K562 (cell line): ENCODE measurements around the gene NEK2. TPM values are rescaled to one million over a fixed set of nuclear protein-coding genes. Genes with fewer than 3 reads are reported as not detected.

Experiments
- ATAC-seq: fragments of 200-7000 bp; cut with Tn5 transposase; 3 replicates; pipeline ENCODE4 v1.9.1; 2020; ENCODE audit warnings: moderate library complexity
- BruUV-seq: library from RNA; stranded (reverse); fragments of 400-500 nt; replicated peaks from 2 replicates; lab custom pipeline; 2021; lab: Mats Ljungman, UMichigan
- CTCF ChIA-PET: fragments of 300-600 bp; formaldehyde crosslinking; extraction: SDS; loops from one replicate; lab custom pipeline; 2021; ENCODE audit warnings: low intra/inter-chr PET ratio; lab: Yijun Ruan, JAX
- POLR2A ChIA-PET: fragments of 300-600, 350-650 bp; sonication (Branson Sonifier 250); formaldehyde crosslinking; extraction: SDS; loops from one replicate; lab custom pipeline; 2021; ENCODE audit warnings: antibody characterized with exemption, inconsistent platforms; lab: Yijun Ruan, JAX
- DNase-seq, 4 experiments: peaks; one replicate each; pipeline versions ENCODE4 v3.0.0 to v3.0.0-alpha.2; 2011 to 2018; ENCODE audit warnings: low spot score in 3 of 4, mixed read lengths in 3 of 4; ENCODE audit errors: extremely low read depth in 1 of 4
- FAIRE-seq: peaks from 2 replicates; lab custom pipeline; 2011; peaks lifted over from hg19 to GRCh38; lab: Jason Lieb, UNC
- H2AFZ ChIP-seq: 2 replicates; pipeline ENCODE4 v1.6.0; 2011; ENCODE audit warnings: low read depth, low read length, control low read depth, inconsistent platforms
- H3K27ac ChIP-seq: fragments of 200-600 bp; 3 replicates; pipeline ENCODE4 v1.8.0; 2011; ENCODE audit warnings: low read depth, mild to moderate bottlenecking, control low read depth, inconsistent platforms, low read length, moderate library complexity, mixed read lengths; ENCODE audit errors: extremely low read depth
- H3K27me3 ChIP-seq, 2 experiments: fragments of 300-600 bp in 1 of 2; 2 replicates in 1 of 2; 3 replicates in 1 of 2; pipeline versions ENCODE4 v1.6.0 to v1.8.0; 2011; ENCODE audit warnings: inconsistent platforms in 2 of 2, low read length in 2 of 2, mild to moderate bottlenecking in 1 of 2, mixed read lengths in 1 of 2, moderate library complexity in 1 of 2; ENCODE audit not compliant: control insufficient read depth in 2 of 2, insufficient read depth in 2 of 2
- H3K36me3 ChIP-seq: fragments of 300-600 bp; 3 replicates; pipeline ENCODE4 v1.8.0; 2011; ENCODE audit warnings: mild to moderate bottlenecking, low read length, inconsistent platforms; ENCODE audit not compliant: control insufficient read depth, insufficient read depth
- H3K4me1 ChIP-seq, 2 experiments: fragments of 200-600 bp in 1 of 2; replicated peaks in 1 of 2; 2 replicates in 1 of 2; 3 replicates in 1 of 2; pipeline versions ENCODE4 v1.5.1 to v1.8.0; 2011; ENCODE audit warnings: inconsistent platforms in 2 of 2, low read length in 2 of 2, mild to moderate bottlenecking in 1 of 2, mixed read lengths in 1 of 2, moderate library complexity in 1 of 2; ENCODE audit not compliant: control insufficient read depth in 2 of 2, insufficient read depth in 2 of 2
- H3K4me2 ChIP-seq: 2 replicates; pipeline ENCODE4 v1.6.1; 2011; ENCODE audit warnings: low read length, control low read depth, inconsistent platforms, mixed read lengths; ENCODE audit not compliant: insufficient read depth
- H3K4me3 ChIP-seq: fragments of 200-600 bp; sonication (generic), shearing (Covaris generic); 2 replicates; pipeline ENCODE4 v1.5.1; 2016; ENCODE audit warnings: control low read depth, inconsistent platforms
- H3K79me2 ChIP-seq: fragments of 200-600 bp; 3 replicates; pipeline ENCODE4 v1.8.0; 2011; ENCODE audit warnings: low read length, inconsistent platforms; ENCODE audit not compliant: control insufficient read depth, insufficient read depth
- H3K9ac ChIP-seq, 2 experiments: 2 replicates each; pipeline versions ENCODE4 v1.6.0 to v1.6.1; 2011; ENCODE audit warnings: low read depth in 2 of 2, low read length in 2 of 2, control low read depth in 1 of 2, inconsistent platforms in 1 of 2, mild to moderate bottlenecking in 1 of 2, mixed read lengths in 1 of 2; ENCODE audit not compliant: insufficient read depth in 1 of 2
- H3K9me1 ChIP-seq: one replicate; pipeline ENCODE4 v1.6.0; 2011; ENCODE audit warnings: inconsistent platforms, mild to moderate bottlenecking, low read length, moderate library complexity; ENCODE audit not compliant: control insufficient read depth, insufficient read depth
- H3K9me3 ChIP-seq: replicated peaks from 2 replicates; pipeline ENCODE4 v1.5.1; 2011; ENCODE audit warnings: low read depth, low read length, inconsistent platforms; ENCODE audit not compliant: control insufficient read depth, insufficient read depth
- H4K20me1 ChIP-seq: replicated peaks from 2 replicates; pipeline ENCODE4 v1.6.1; 2011; ENCODE audit warnings: low read length, inconsistent platforms, mixed read lengths; ENCODE audit not compliant: control insufficient read depth, insufficient read depth
- CBX2 ChIP-seq: fragments of 200-600 bp; sonication (generic); IDR thresholded peaks from one replicate; pipeline ENCODE4 v1.6.1; 2012; ENCODE audit warnings: mild to moderate bottlenecking, low read length, inconsistent platforms; ENCODE audit not compliant: insufficient read depth, poor library complexity, severe bottlenecking
- E2F5 ChIP-seq: sonication (generic); formaldehyde crosslinking; IDR thresholded peaks from 2 replicates; pipeline ENCODE4 v1.8.0; 2022; ENCODE audit warnings: mild to moderate bottlenecking, missing genetic modification reagents
- ELF1 ChIP-seq: fragments of 200-800 bp; sonication (Bioruptor generic); IDR thresholded peaks from 2 replicates; pipeline ENCODE4 v1.6.1; 2016; ENCODE audit warnings: missing genetic modification characterization, missing compliant biosample characterization
- FOXA3 ChIP-seq, 2 experiments: fragments of 450-650 bp in 1 of 2; sonication (generic) in 1 of 2; formaldehyde crosslinking; IDR thresholded peaks in 1 of 2; conservative IDR thresholded peaks in 1 of 2; 2 replicates each; pipeline versions ENCODE4 v1.4.0 to v1.8.0; 2020 to 2022; ENCODE audit warnings: mild to moderate bottlenecking in 2 of 2, missing genetic modification reagents in 1 of 2
- FOXK2 ChIP-seq, 2 experiments: fragments of 450-650 bp; IDR thresholded peaks in 1 of 2; conservative IDR thresholded peaks in 1 of 2; 2 replicates each; pipeline ENCODE4 v1.6.1; 2016; ENCODE audit warnings: low read depth in 2 of 2, mild to moderate bottlenecking in 1 of 2
- GTF2E2 ChIP-seq: fragments of 200-800 bp; sonication (Bioruptor generic); IDR thresholded peaks from 2 replicates; pipeline ENCODE4 v1.6.1; 2016; ENCODE audit warnings: missing genetic modification characterization, missing compliant biosample characterization
- NCOA4 ChIP-seq: fragments of 450-650 bp; IDR thresholded peaks from 2 replicates; pipeline ENCODE4 v1.6.1; 2018; ENCODE audit warnings: mild to moderate bottlenecking; ENCODE audit not compliant: partially characterized antibody
- NFYB ChIP-seq: IDR thresholded peaks from 2 replicates; pipeline ENCODE4 v1.6.1; 2011; ENCODE audit warnings: mild to moderate bottlenecking, moderate library complexity; ENCODE audit not compliant: insufficient read length; ENCODE audit errors: extremely low read depth
- POLR2A ChIP-seq: fragments of 450-650 bp; conservative IDR thresholded peaks from 2 replicates; pipeline ENCODE4 v1.6.1; 2016
- RBM17 ChIP-seq: fragments of 200-400 bp; formaldehyde crosslinking; IDR thresholded peaks from 2 replicates; pipeline ENCODE4 v1.6.1; 2017; ENCODE audit warnings: low read depth, mild to moderate bottlenecking, low read length, borderline replicate concordance
- RBM39 ChIP-seq: fragments of 200-400 bp; formaldehyde crosslinking; optimal IDR thresholded peaks from 2 replicates; pipeline ENCODE3; 2018; ENCODE audit warnings: low read depth, low read length
- TBP ChIP-seq: optimal IDR thresholded peaks from 2 replicates; pipeline ENCODE3; 2011; ENCODE audit warnings: low read depth, low read length, improper control_type of control experiment
- USF2 ChIP-seq: sonication (generic); formaldehyde crosslinking; IDR thresholded peaks from 2 replicates; pipeline ENCODE4 v1.5.0; 2020; ENCODE audit warnings: missing genetic modification reagents
- ZBTB17 ChIP-seq: fragments of 450-650 bp; formaldehyde crosslinking; IDR thresholded peaks from 2 replicates; pipeline ENCODE4 v1.4.0; 2020; ENCODE audit warnings: mild to moderate bottlenecking
- ZFX ChIP-seq: sonication (generic); formaldehyde crosslinking; IDR thresholded peaks from 2 replicates; pipeline ENCODE4 v1.8.0; 2022; ENCODE audit warnings: mild to moderate bottlenecking, missing genetic modification reagents, moderate library complexity
- ZNF23 ChIP-seq: fragments of 250-450 bp; sonication (Bioruptor Pico); IDR thresholded peaks from 2 replicates; pipeline ENCODE4 v1.4.0; 2020; ENCODE audit warnings: mild to moderate bottlenecking
- ZNF766 ChIP-seq: fragments of 200-800 bp; sonication (Bioruptor generic); conservative IDR thresholded peaks from 2 replicates; pipeline ENCODE4 v1.6.1; 2016; ENCODE audit warnings: missing genetic modification characterization, missing compliant biosample characterization
- ZNF778 ChIP-seq: fragments of 450-650 bp; formaldehyde crosslinking; IDR thresholded peaks from 2 replicates; pipeline ENCODE4 v1.4.0; 2020; ENCODE audit warnings: mild to moderate bottlenecking, moderate library complexity
- WGBS: fragments of 100-300 bp; shearing (Covaris generic); methylation state at CpG from one replicate; pipeline ENCODE4 v1.1.6; 2016; ENCODE audit warnings: low coverage, mixed read lengths; ENCODE audit not compliant: insufficient coverage; ENCODE audit errors: missing lambda C conversion rate; 5-methylcytosine and 5-hydroxymethylcytosine counted together
- in situ Hi-C: fragments of 300-500 bp; cut with MboI; formaldehyde crosslinking; loops from 4 replicates; pipeline ENCODE4 v1.15.0; 2018; ENCODE audit warnings: inconsistent platforms, mixed read lengths
- intact Hi-C: fragments of 100-400 bp; cut with micrococcal nuclease; formaldehyde crosslinking; loops from 2 replicates; pipeline ENCODE4 v1.14.2; 2022
- polyA plus RNA-seq, 8 experiments: library from polyadenylated mRNA; depleted of rRNA in 4 of 8; stranded (reverse) in 5 of 8; unstranded in 3 of 8; fragments of >200 nt; fragmentation: Nextera tagmentation in 2 of 8; fragmentation: Illumina TruSeq in 1 of 8; extraction: Ambion mirVana in 2 of 8; extraction: Trizol in 1 of 8; gene quantifications; 2 replicates each; pipeline versions ENCODE4 v1.2.1 to v1.2.3, GENCODE V29; 2011 to 2014; ENCODE audit warnings: inconsistent platforms in 1 of 8, missing spikeins in 1 of 8
- total RNA-seq, 7 experiments: library from RNA; depleted of rRNA in 6 of 7; stranded (reverse); fragments of >200 nt in 6 of 7; fragmentation: Illumina TruSeq in 2 of 7; extraction: Trizol in 2 of 7; gene quantifications; 2 replicates each; pipeline versions ENCODE4 v1.2.1 to v1.2.3, GENCODE V29; 2011 to 2021; ENCODE audit warnings: low replicate concordance in 1 of 7
- TF ChIP-seq, protein P1 (sequence below): fragments of 250-450 bp; sonication (Bioruptor Pico); IDR thresholded peaks from 2 replicates; pipeline ENCODE4 v1.5.0; 2022; ENCODE audit warnings: mild to moderate bottlenecking
- TF ChIP-seq, protein P2 (sequence below): fragments of 450-650 bp; IDR thresholded peaks from 2 replicates; pipeline ENCODE4 v1.6.1; 2016; ENCODE audit warnings: missing biosample characterization, missing genetic modification characterization

NEK2 gene
- total and polyA plus RNA-seq, 9 of the 15 experiments (the other 6 are each of a cell fraction or from before 2014, with no cell fraction given): 30.0 to 74.7 (median 66.4) TPM

DNA sequence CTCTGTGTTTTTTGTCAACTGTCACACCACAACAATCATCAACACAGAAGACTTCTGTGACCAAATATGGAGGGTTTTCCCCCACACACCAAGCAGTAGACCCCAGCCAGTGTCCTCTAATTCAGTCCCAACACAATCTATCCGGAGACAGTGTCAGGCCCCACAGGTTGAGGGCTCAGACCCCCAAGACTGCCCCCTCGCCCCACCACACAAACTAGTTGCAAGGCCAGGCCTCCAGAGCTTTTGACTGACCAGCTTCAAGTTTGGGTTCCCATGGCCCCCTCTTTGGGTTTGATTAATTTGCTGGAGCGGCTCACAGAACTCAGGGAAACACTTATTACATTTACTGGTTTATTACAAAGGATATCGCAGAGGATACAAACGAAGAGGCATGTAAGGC lies 37.2 kb downstream of the NEK2 start:
- CTCF ChIA-PET: no interaction called here
- no peak overlapping the region for H3K4me2 ChIP-seq

More for the DNA sequence above, 37.2 kb downstream of the NEK2 start:
- DNase-seq: no peak
- no peak for ATAC-seq
- H3K79me2 ChIP-seq: no peaks in the 10 kb centered on the region
- H3K9ac ChIP-seq: no peak overlapping the region
- no peaks in the 10 kb centered on the region for H3K27me3 ChIP-seq
- POLR2A ChIA-PET: interaction anchor here (0.7 to 1.6 kb wide), 3 partner anchors 10 to 133 kb away, joined by 3 to 6 read pairs (median 5); no protein-coding TSS in a partner anchor
- H4K20me1 ChIP-seq: no peaks in the 10 kb centered on the region
- H3K27ac ChIP-seq: no peak overlapping the region
- in situ Hi-C loops: no loop called here
- no TSS peak for BruUV-seq
- no peak for TF ChIP-seq POLR2A
- no peak for TF ChIP-seq ZNF766
- no peak for TF ChIP-seq ZFX (CRISPR knock-in tag)
- TF ChIP-seq, protein P1, sequence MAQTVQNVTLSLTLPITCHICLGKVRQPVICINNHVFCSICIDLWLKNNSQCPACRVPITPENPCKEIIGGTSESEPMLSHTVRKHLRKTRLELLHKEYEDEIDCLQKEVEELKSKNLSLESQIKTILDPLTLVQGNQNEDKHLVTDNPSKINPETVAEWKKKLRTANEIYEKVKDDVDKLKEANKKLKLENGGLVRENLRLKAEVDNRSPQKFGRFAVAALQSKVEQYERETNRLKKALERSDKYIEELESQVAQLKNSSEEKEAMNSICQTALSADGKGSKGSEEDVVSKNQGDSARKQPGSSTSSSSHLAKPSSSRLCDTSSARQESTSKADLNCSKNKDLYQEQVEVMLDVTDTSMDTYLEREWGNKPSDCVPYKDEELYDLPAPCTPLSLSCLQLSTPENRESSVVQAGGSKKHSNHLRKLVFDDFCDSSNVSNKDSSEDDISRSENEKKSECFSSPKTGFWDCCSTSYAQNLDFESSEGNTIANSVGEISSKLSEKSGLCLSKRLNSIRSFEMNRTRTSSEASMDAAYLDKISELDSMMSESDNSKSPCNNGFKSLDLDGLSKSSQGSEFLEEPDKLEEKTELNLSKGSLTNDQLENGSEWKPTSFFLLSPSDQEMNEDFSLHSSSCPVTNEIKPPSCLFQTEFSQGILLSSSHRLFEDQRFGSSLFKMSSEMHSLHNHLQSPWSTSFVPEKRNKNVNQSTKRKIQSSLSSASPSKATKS: no peak
- TF ChIP-seq, protein P2, sequence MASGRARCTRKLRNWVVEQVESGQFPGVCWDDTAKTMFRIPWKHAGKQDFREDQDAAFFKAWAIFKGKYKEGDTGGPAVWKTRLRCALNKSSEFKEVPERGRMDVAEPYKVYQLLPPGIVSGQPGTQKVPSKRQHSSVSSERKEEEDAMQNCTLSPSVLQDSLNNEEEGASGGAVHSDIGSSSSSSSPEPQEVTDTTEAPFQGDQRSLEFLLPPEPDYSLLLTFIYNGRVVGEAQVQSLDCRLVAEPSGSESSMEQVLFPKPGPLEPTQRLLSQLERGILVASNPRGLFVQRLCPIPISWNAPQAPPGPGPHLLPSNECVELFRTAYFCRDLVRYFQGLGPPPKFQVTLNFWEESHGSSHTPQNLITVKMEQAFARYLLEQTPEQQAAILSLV: no peak
- TF ChIP-seq ZNF778 (CRISPR knock-in tag): no peak
- TF ChIP-seq CBX2: no peak
- TF ChIP-seq TBP: no peak
- no peak for TF ChIP-seq ZBTB17 (CRISPR knock-in tag)
- no peak for TF ChIP-seq NCOA4
- TF ChIP-seq ELF1 (tag): no peak
- no peak for TF ChIP-seq GTF2E2 (tag)
- TF ChIP-seq ZNF23 (CRISPR knock-in tag): no peak
- TF ChIP-seq NFYB: no peak
- no peak for TF ChIP-seq FOXK2 (conservative IDR thresholded peaks at IDR 0.05 in 1 of 2, IDR thresholded peaks at IDR 0.05 in 1 of 2; ENCODE audit: low read depth in 2 of 2)
- TF ChIP-seq RBM17: no peak
- no peak for TF ChIP-seq E2F5 (CRISPR knock-in tag)
- no peak for TF ChIP-seq USF2 (CRISPR knock-in tag)
- no peak for TF ChIP-seq RBM39
- TF ChIP-seq FOXA3 (CRISPR knock-in tag; conservative IDR thresholded peaks at IDR 0.05 in 1 of 2, IDR thresholded peaks at IDR 0.05 in 1 of 2): no peak
- peaks cover 6 to 7% of the 10 kb centered on the region in 2 experiments for H3K4me1 ChIP-seq
- no peak overlapping the region for H2AFZ ChIP-seq
- FAIRE-seq: no peak
- H3K4me3 ChIP-seq: no peak overlapping the region
- H3K36me3 ChIP-seq: no peaks in the 10 kb centered on the region
- 49% methylated on average over 5 of the region's 5 CpGs for WGBS
- no peaks in the 10 kb centered on the region for H3K9me1 ChIP-seq
- intact Hi-C loops: no loop called here
- H3K9me3 ChIP-seq: no peaks in the 10 kb centered on the region
